ENCODE data around the gene TRAPPC10. TPM values are rescaled to one million over a fixed set of nuclear protein-coding genes. Genes with fewer than 3 reads are reported as not detected.

TRAPPC10 gene
- total and polyA plus RNA-seq, 4 donors: 7.7 to 43.5 (median 29.7) TPM

DNA sequence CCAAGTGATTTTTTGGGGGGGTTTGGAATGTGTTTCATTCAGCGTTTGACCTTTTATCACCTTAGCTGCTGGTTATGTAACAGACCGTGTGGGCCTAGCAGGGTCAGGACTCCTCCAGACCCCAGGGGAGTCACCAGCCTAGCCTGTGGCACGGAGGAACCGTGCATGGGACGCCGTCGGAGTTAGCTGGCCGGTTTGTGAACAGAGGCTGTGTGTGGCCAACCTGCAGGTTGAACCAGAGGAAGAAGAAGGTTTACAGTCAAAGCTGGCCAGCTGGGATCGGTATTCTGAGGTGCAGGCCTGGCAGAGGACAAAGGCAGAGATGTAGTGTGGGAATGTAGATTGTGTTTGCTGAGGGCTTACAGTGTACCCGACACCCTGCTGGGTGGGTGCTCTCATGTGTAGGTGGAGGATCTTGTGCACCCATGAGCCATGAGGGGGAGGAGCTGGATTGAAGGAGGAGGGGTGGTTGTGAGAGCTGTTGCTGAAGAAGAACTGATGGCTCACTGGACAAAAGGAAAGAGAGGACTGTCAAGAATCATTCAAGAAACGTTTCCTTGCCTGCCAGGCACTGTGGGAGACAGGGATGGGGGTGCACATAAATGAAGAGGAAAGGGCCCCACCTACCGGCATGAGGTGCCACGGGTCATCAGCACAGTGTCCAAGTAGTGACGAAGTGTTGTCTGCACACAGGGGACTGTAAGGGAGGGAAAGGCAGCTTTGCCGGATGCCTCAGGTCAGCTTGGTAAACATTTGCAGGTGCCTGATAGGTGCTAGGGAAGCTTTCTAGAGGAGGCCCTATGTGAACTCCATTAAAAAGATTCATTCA is 55.1 kb downstream of the TRAPPC10 start:
- TF ChIP-seq, protein P1, sequence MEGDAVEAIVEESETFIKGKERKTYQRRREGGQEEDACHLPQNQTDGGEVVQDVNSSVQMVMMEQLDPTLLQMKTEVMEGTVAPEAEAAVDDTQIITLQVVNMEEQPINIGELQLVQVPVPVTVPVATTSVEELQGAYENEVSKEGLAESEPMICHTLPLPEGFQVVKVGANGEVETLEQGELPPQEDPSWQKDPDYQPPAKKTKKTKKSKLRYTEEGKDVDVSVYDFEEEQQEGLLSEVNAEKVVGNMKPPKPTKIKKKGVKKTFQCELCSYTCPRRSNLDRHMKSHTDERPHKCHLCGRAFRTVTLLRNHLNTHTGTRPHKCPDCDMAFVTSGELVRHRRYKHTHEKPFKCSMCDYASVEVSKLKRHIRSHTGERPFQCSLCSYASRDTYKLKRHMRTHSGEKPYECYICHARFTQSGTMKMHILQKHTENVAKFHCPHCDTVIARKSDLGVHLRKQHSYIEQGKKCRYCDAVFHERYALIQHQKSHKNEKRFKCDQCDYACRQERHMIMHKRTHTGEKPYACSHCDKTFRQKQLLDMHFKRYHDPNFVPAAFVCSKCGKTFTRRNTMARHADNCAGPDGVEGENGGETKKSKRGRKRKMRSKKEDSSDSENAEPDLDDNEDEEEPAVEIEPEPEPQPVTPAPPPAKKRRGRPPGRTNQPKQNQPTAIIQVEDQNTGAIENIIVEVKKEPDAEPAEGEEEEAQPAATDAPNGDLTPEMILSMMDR (IDR thresholded peaks at IDR 0.05; ENCODE audit: control extremely low read depth, extremely low read depth): no peak
- ATAC-seq (ENCODE audit: insufficient read depth, low FRiP score) (no peak), DNase-seq (no peak)
- Histone ChIP-seq H3K4me1 (ENCODE audit: control insufficient read depth in 5 of 5, insufficient read depth in 5 of 5, low read length in 5 of 5) (no peaks in the 10 kb centered on the region), H3K27ac (ENCODE audit: low read depth in 1 of 2, low read length in 1 of 2) (no peak overlapping the region), H3K27me3 (ENCODE audit: control insufficient read depth in 3 of 3, insufficient read depth in 3 of 3, low read length in 2 of 3) (no peaks in the 10 kb centered on the region), H3K9ac (ENCODE audit: insufficient read depth in 1 of 2, low read length in 2 of 2) (no peak overlapping the region), H3K4me3 (no peak overlapping the region), H3K9me3 (ENCODE audit: control insufficient read depth in 4 of 4, insufficient read depth in 3 of 4, low read length in 3 of 4) (no peaks in the 10 kb centered on the region), H3K36me3 (ENCODE audit: control insufficient read depth in 4 of 4, insufficient read depth in 4 of 4, low read length in 4 of 4) (peaks cover 11 to 45% (median 13%) of the 10 kb centered on the region in 4 donors)
- 78 to 84% methylated on average over 15 of the region's 15 CpGs for WGBS, 2 donors

DNA sequence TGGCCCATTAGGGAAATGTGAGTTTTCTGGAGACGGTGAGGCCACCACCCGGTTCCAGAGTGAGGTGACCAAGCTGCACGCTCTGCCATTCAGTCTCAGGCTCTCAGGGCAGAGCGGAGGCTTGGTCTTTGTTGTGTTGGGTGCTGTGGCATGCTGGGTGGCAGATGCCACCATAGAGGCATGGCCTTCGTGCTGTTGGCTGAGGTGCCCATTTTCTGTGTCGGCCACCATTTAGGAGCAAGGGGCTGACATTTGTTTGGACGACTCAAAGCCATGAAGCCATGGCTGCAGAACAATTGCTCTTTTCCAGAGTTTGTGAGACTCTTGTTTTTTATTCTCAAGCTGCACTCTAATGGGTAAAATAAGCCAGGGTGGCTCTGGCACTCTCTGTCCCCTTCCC is 58.3 kb downstream of the TRAPPC10 start:
- TF ChIP-seq, protein P1 (IDR thresholded peaks at IDR 0.05; ENCODE audit: control extremely low read depth, extremely low read depth): no peak
- H3K36me3 ChIP-seq (ENCODE audit: control insufficient read depth in 4 of 4, insufficient read depth in 4 of 4, low read length in 4 of 4): peaks cover 1 to 37% (median 10%) of the 10 kb centered on the region in 4 donors
- H3K27me3 ChIP-seq (ENCODE audit: control insufficient read depth in 3 of 3, insufficient read depth in 3 of 3, low read length in 2 of 3): no peaks in the 10 kb centered on the region
- 95 to 96% methylated on average over 7 of the region's 7 CpGs for WGBS, 2 donors
- no peak overlapping the region for H3K4me3 ChIP-seq
- H3K27ac ChIP-seq (ENCODE audit: low read depth in 1 of 2, low read length in 1 of 2): no peak overlapping the region
- no peak for DNase-seq
- no peak overlapping the region for H3K9ac ChIP-seq (ENCODE audit: insufficient read depth in 1 of 2, low read length in 2 of 2)
- no peaks in the 10 kb centered on the region for H3K4me1 ChIP-seq (ENCODE audit: control insufficient read depth in 5 of 5, insufficient read depth in 5 of 5, low read length in 5 of 5)
- no peaks in the 10 kb centered on the region for H3K9me3 ChIP-seq (ENCODE audit: control insufficient read depth in 4 of 4, insufficient read depth in 3 of 4, low read length in 3 of 4)
- no peak for ATAC-seq (ENCODE audit: insufficient read depth, low FRiP score)

DNA sequence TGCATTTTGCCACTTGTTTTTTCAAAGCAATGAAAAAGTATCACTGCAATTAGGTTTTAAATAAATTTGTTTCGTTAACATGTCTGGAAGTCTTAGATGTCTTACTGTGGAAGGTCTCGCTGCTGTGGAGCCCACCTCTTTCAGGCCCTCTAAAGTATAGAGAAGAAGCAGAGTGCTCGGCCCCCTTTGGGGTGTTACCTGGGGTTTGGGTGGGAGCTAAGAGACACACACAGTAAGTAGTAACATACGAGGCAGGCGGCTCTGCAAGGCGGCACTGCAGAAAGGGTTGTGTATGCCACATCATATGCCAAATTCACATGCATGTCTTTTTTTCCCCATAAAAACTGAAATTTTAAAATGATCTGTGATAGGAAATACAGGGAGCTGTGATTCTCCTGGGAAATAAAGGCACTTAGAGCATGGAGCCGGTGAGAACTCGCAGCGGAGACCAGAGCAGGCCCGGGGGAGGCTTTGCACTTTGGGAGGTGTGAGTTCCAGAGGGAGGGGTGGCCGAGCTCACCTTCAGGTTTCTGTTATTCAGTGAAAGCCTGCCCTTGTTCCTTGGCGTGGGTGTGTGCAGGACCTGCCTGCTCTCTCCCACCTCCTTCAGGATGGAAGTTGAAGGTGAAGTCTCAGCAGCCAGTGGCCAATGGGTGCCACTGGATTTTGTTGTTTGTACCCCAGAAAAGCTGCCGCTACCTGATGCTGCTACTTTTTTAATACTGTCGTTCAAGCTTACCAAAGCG is 59.4 kb downstream of the TRAPPC10 start:
- no peak for ATAC-seq (ENCODE audit: insufficient read depth, low FRiP score)
- no peaks in the 10 kb centered on the region for H3K9me3 ChIP-seq (ENCODE audit: control insufficient read depth in 4 of 4, insufficient read depth in 3 of 4, low read length in 3 of 4)
- H3K27ac ChIP-seq (ENCODE audit: low read depth in 1 of 2, low read length in 1 of 2): no peak overlapping the region
- H3K4me1 ChIP-seq (ENCODE audit: control insufficient read depth in 5 of 5, insufficient read depth in 5 of 5, low read length in 5 of 5): no peaks in the 10 kb centered on the region
- no peak for DNase-seq
- TF ChIP-seq, protein P1 (IDR thresholded peaks at IDR 0.05; ENCODE audit: control extremely low read depth, extremely low read depth): no peak
- 86 to 93% methylated on average over 15 of the region's 15 CpGs for WGBS, 2 donors
- no peaks in the 10 kb centered on the region for H3K27me3 ChIP-seq (ENCODE audit: control insufficient read depth in 3 of 3, insufficient read depth in 3 of 3, low read length in 2 of 3)
- H3K9ac ChIP-seq (ENCODE audit: insufficient read depth in 1 of 2, low read length in 2 of 2): no peak overlapping the region
- no peak overlapping the region for H3K4me3 ChIP-seq
- peaks cover 3 to 43% (median 13%) of the 10 kb centered on the region in 4 donors for H3K36me3 ChIP-seq (ENCODE audit: control insufficient read depth in 4 of 4, insufficient read depth in 4 of 4, low read length in 4 of 4)
